TTC549 (cell line): ENCODE data around the gene EVI2A.

Source experiments
- FAIRE-seq: peaks from 2 replicates; lab custom pipeline; 2012; peaks lifted over from hg19 to GRCh38; lab: Jason Lieb, UNC

Gene EVI2A

GRCh38 chr17:31272803-31273202, 48.6 kb downstream of the EVI2A start:
- FAIRE-seq: no peak

GRCh38 chr17:31272236-31272635, 49.2 kb downstream of the EVI2A start:
- FAIRE-seq: no peak

GRCh38 chr17:31269578-31269983, 51.8 kb downstream of the EVI2A start:
- FAIRE-seq: no peak

GRCh38 chr17:31269036-31269577, 52.3 kb downstream of the EVI2A start:
- FAIRE-seq: no peak
